Neural progenitor cell (in vitro differentiated cells): ENCODE results near the gene SH2D2A. TPM values are rescaled to one million over a fixed set of nuclear protein-coding genes. Genes with fewer than 3 reads are reported as not detected.

Experiments
- DNase-seq: peaks from one replicate; pipeline ENCODE4 v3.0.0-alpha.2; 2016; ENCODE audit warnings: low spot score
- H2AFZ ChIP-seq: fragments of 200-600 bp; sonication (generic); replicated peaks from 2 replicates; pipeline ENCODE4 v1.6.1; 2016; ENCODE audit warnings: antibody characterized with exemption
- H3F3A ChIP-seq: fragments of 200-600 bp; sonication (generic); 2 replicates; pipeline ENCODE4 v1.6.1; 2016; ENCODE audit warnings: antibody characterized with exemption, low read depth
- H3K27ac ChIP-seq: fragments of 200-600 bp; sonication (generic); 2 replicates; pipeline ENCODE4 v1.5.1; 2016; ENCODE audit warnings: mild to moderate bottlenecking
- H3K27me3 ChIP-seq: fragments of 200-600 bp; sonication (generic); 2 replicates; pipeline ENCODE4 v1.6.1; 2016; ENCODE audit warnings: mild to moderate bottlenecking, moderate library complexity
- H3K36me3 ChIP-seq: fragments of 200-600 bp; sonication (generic); 2 replicates; pipeline ENCODE4 v1.5.1; 2016
- H3K4me1 ChIP-seq: fragments of 200-600 bp; sonication (generic); 2 replicates; pipeline ENCODE4 v1.6.1; 2016; ENCODE audit warnings: mixed run types
- H3K4me2 ChIP-seq: fragments of 200-600 bp; sonication (generic); 2 replicates; pipeline ENCODE4 v1.6.1; 2016
- H3K4me3 ChIP-seq: fragments of 200-600 bp; sonication (generic); 2 replicates; pipeline ENCODE4 v1.5.1; 2016
- H3K79me2 ChIP-seq: fragments of 200-600 bp; sonication (generic); 2 replicates; pipeline ENCODE4 v1.6.1; 2016; ENCODE audit warnings: low read depth
- H3K9ac ChIP-seq: fragments of 200-600 bp; sonication (generic); 2 replicates; pipeline ENCODE4 v1.6.1; 2016
- H3K9me3 ChIP-seq: fragments of 200-600 bp; sonication (generic); 2 replicates; pipeline ENCODE4 v1.5.1; 2016; ENCODE audit warnings: low read depth
- H4K20me1 ChIP-seq: fragments of 200-600 bp; sonication (generic); 2 replicates; pipeline ENCODE4 v1.6.1; 2016; ENCODE audit warnings: low read depth
- H3K27ac Mint-ChIP-seq: 3 replicates; pipeline ENCODE4 v1.8.0; 2021; ENCODE audit warnings: mixed read lengths
- H3K27me3 Mint-ChIP-seq: 2 replicates; pipeline ENCODE4 v1.8.0; 2022; ENCODE audit warnings: low read depth, mild to moderate bottlenecking, inconsistent platforms, moderate library complexity, mixed read lengths; ENCODE audit not compliant: insufficient read depth
- H3K36me3 Mint-ChIP-seq: 3 replicates; pipeline ENCODE4 v1.8.0; 2021; ENCODE audit warnings: mixed read lengths
- H3K4me1 Mint-ChIP-seq: 3 replicates; pipeline ENCODE4 v1.8.0; 2021; ENCODE audit warnings: mixed read lengths
- H3K4me3 Mint-ChIP-seq: 3 replicates; pipeline ENCODE4 v1.8.0; 2021; ENCODE audit warnings: mild to moderate bottlenecking, moderate library complexity, mixed read lengths
- H3K9me3 Mint-ChIP-seq: 3 replicates; pipeline ENCODE4 v1.8.0; 2020; ENCODE audit warnings: mixed read lengths
- EZH2 ChIP-seq: fragments of 200-600 bp; sonication (generic); IDR thresholded peaks from 2 replicates; pipeline ENCODE4 v1.6.1; 2017; ENCODE audit warnings: antibody characterized with exemption, mild to moderate bottlenecking, moderate library complexity
- EZH2phosphoT487 ChIP-seq: fragments of 200-600 bp; sonication (generic); IDR thresholded peaks from 2 replicates; pipeline ENCODE4 v1.6.1; 2017; ENCODE audit warnings: antibody characterized with exemption
- total RNA-seq: library from RNA; depleted of rRNA; stranded (reverse); fragments of >200 nt; gene quantifications from 2 replicates; pipeline ENCODE4 v1.2.3, GENCODE V29; 2015; ENCODE audit warnings: low replicate concordance
- TF ChIP-seq, protein P1 (sequence below): fragments of 200-600 bp; sonication (generic); IDR thresholded peaks from 2 replicates; pipeline ENCODE4 v1.5.1; 2017; ENCODE audit warnings: antibody characterized with exemption, mild to moderate bottlenecking

Gene SH2D2A
- total RNA-seq, 1 donor from 2014 or later = not detected

GRCh38 chr1:156804026-156804425 lies 12.6 kb downstream of the SH2D2A start:
- Histone ChIP-seq H3K36me3 (peaks cover 5% of the 10 kb centered on the region), H3K27ac (no peak overlapping the region), H2AFZ (no peak overlapping the region), H3K4me3 (no peak overlapping the region), H3K79me2 (no peaks in the 10 kb centered on the region), H4K20me1 (no peaks in the 10 kb centered on the region), H3K9me3 (no peaks in the 10 kb centered on the region), H3K4me1 (peaks cover 15% of the 10 kb centered on the region), H3K4me2 (peak overlapping the region; percentile 58), H3K27me3 (no peaks in the 10 kb centered on the region), H3F3A (peaks cover 8% of the 10 kb centered on the region), H3K9ac (no peak overlapping the region)
- peaks cover 13% of the 10 kb centered on the region for H3K36me3 Mint-ChIP-seq
- peak overlapping the region; percentile 53 for H3K27ac Mint-ChIP-seq
- H3K27me3 Mint-ChIP-seq = peaks cover 4% of the 10 kb centered on the region
- H3K9me3 Mint-ChIP-seq = no peaks in the 10 kb centered on the region
- DNase-seq = no peak
- peak overlapping the region; percentile 3 for H3K4me3 Mint-ChIP-seq
- TF ChIP-seq, protein P1, sequence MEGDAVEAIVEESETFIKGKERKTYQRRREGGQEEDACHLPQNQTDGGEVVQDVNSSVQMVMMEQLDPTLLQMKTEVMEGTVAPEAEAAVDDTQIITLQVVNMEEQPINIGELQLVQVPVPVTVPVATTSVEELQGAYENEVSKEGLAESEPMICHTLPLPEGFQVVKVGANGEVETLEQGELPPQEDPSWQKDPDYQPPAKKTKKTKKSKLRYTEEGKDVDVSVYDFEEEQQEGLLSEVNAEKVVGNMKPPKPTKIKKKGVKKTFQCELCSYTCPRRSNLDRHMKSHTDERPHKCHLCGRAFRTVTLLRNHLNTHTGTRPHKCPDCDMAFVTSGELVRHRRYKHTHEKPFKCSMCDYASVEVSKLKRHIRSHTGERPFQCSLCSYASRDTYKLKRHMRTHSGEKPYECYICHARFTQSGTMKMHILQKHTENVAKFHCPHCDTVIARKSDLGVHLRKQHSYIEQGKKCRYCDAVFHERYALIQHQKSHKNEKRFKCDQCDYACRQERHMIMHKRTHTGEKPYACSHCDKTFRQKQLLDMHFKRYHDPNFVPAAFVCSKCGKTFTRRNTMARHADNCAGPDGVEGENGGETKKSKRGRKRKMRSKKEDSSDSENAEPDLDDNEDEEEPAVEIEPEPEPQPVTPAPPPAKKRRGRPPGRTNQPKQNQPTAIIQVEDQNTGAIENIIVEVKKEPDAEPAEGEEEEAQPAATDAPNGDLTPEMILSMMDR = no peak
- TF ChIP-seq EZH2 (no peak), EZH2phosphoT487 (no peak)
- H3K4me1 Mint-ChIP-seq = peaks cover 32% of the 10 kb centered on the region

DNA sequence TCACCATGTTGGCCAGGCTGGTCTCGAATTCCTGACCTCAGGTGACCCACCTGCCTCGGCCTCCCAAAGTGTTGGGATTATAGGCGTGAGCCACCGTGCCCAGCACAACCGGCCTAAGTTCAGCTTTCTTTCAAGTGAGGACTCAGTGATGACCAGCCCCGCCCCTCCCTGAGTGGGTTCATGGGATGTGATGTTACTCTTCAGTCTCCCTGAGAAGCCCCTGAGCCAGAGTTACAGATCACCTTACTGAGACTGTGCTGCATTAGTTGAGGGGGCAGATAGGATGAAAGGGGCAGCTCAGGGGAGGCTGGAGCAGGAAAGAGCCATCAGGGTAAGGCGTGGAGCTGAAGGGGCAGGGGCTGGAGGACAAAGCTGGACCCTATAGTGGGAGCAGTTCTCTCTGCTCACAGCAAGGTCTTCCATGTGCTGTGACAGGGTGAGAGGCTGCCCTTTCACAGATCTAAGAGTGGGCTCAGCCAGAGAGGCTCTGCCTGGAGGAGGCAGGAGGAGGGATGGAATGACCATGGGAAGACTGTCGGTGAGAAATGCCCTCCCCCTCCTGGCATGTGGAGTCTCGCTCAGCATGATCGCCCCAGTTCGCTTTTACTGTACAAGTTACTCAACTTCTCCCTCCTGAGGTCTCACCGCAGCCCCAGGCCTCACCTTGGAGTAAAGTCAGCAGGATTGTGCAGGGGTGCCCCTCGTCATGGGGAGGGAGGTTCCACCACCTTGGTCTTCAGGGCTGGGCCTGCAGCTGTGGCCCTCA lies 13.4 kb downstream of the SH2D2A start:
- no peaks in the 10 kb centered on the region for H3K27me3 ChIP-seq
- peaks cover 8% of the 10 kb centered on the region for H3F3A ChIP-seq
- no peak for DNase-seq
- peaks cover 10% of the 10 kb centered on the region for H3K36me3 ChIP-seq
- H3K9me3 ChIP-seq = no peaks in the 10 kb centered on the region
- peaks cover 13% of the 10 kb centered on the region for H3K36me3 Mint-ChIP-seq
- no peaks in the 10 kb centered on the region for H3K79me2 ChIP-seq
- peaks cover 32% of the 10 kb centered on the region for H3K4me1 Mint-ChIP-seq
- H4K20me1 ChIP-seq = no peaks in the 10 kb centered on the region
- H3K4me3 ChIP-seq = no peak overlapping the region
- H3K9ac ChIP-seq = no peak overlapping the region
- no peak overlapping the region for H2AFZ ChIP-seq
- TF ChIP-seq EZH2 = no peak
- TF ChIP-seq, protein P1 = no peak
- TF ChIP-seq EZH2phosphoT487 = no peak
- H3K27ac Mint-ChIP-seq = peak overlapping the region; percentile 85
- H3K4me3 Mint-ChIP-seq = peak overlapping the region; percentile 35
- H3K4me1 ChIP-seq = peaks cover 15% of the 10 kb centered on the region
- H3K4me2 ChIP-seq = no peak overlapping the region
- H3K27me3 Mint-ChIP-seq = peaks cover 4% of the 10 kb centered on the region
- no peak overlapping the region for H3K27ac ChIP-seq
- no peaks in the 10 kb centered on the region for H3K9me3 Mint-ChIP-seq

DNA sequence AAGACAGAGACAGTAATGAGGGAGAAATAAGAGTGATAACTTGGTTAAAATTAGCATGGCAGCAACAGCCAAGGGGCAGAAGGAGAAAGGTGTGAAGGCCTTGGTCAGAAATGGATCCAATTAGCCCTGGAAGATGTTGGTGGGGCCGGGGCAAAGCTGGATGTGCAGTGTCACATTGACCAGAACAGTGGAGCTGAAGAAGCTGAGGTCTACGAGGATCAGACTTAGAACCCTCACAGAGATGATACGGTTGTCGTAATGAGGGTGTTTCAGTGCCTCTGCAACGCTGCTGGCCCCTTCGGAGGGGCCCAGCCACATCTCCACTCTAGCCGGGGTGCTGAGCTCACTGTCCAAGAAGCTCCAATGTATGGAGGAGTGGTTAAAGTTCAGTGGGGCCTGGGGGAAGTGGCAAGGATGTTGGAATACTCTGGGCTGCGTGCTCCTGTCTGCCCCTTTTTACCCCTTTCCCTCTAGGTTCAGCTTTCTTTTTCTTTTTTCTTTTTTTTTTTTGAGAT lies 14.2 kb downstream of the SH2D2A start:
- peaks cover 2% of the 10 kb centered on the region for H3K27me3 Mint-ChIP-seq
- Histone ChIP-seq H3K79me2 (no peaks in the 10 kb centered on the region), H3K27ac (no peak overlapping the region), H3K4me2 (no peak overlapping the region), H4K20me1 (no peaks in the 10 kb centered on the region), H3K9ac (no peak overlapping the region), H3K4me3 (no peak overlapping the region), H3K4me1 (peaks cover 15% of the 10 kb centered on the region), H3K9me3 (no peaks in the 10 kb centered on the region), H3F3A (peaks cover 8% of the 10 kb centered on the region), H3K36me3 (peaks cover 18% of the 10 kb centered on the region), H3K27me3 (no peaks in the 10 kb centered on the region), H2AFZ (no peak overlapping the region)
- DNase-seq = no peak
- H3K9me3 Mint-ChIP-seq = no peaks in the 10 kb centered on the region
- H3K4me3 Mint-ChIP-seq = peak overlapping the region; percentile 14
- no peak for TF ChIP-seq EZH2phosphoT487
- TF ChIP-seq, protein P1 = no peak
- no peak for TF ChIP-seq EZH2
- H3K36me3 Mint-ChIP-seq = peaks cover 13% of the 10 kb centered on the region
- H3K27ac Mint-ChIP-seq = no peak overlapping the region
- H3K4me1 Mint-ChIP-seq = peaks cover 29% of the 10 kb centered on the region
